A549 (cell line): ENCODE data around the gene CFAP68. TPM values are rescaled to one million over a fixed set of nuclear protein-coding genes. Genes with fewer than 3 reads are reported as not detected.

Source experiments
- ATAC-seq, 2 experiments: fragments of 200-7000 bp in 1 of 2; fragments of >200 bp in 1 of 2; cut with Nextera tagmentation in 1 of 2; cut with Tn5 transposase in 1 of 2; 3 replicates each; pipeline versions ENCODE4 v1.8.0 to v1.9.1; 2018 to 2020; ENCODE audit warnings: mild to moderate bottlenecking in 1 of 2, moderate library complexity in 1 of 2
- CTCF ChIA-PET: fragments of 300-600 bp; sonication (Branson Sonifier 250); formaldehyde crosslinking; extraction: SDS; loops from one replicate; lab custom pipeline; 2021; ENCODE audit warnings: antibody characterized with exemption, inconsistent platforms; lab: Yijun Ruan, JAX
- POLR2A ChIA-PET: fragments of 350-600 bp; formaldehyde crosslinking; extraction: SDS; loops from one replicate; lab custom pipeline; 2021; ENCODE audit warnings: antibody characterized with exemption, inconsistent platforms; lab: Yijun Ruan, JAX
- DNase-seq, 2 experiments: peaks; one replicate each; pipeline versions ENCODE4 v3.0.0 to v3.0.0-alpha.2; 2011 to 2016; ENCODE audit warnings: low read depth in 1 of 2, low spot score in 1 of 2
- FAIRE-seq: peaks from 2 replicates; lab custom pipeline; 2011; peaks lifted over from hg19 to GRCh38; lab: Jason Lieb, UNC
- H3K27ac ChIP-seq, 2 experiments: fragments of >200 bp; sonication (Bioruptor Twin); formaldehyde crosslinking; 3 replicates each; pipeline ENCODE4 v1.5.1; 2016 to 2017
- H3K4me1 ChIP-seq: fragments of >200 bp; sonication (Bioruptor Twin); formaldehyde crosslinking; 3 replicates; pipeline ENCODE4 v1.6.1; 2016
- H3K4me2 ChIP-seq: fragments of >200 bp; sonication (Bioruptor Twin); formaldehyde crosslinking; 3 replicates; pipeline ENCODE4 v1.6.1; 2016
- H3K4me3 ChIP-seq: fragments of >200 bp; sonication (Bioruptor Twin); formaldehyde crosslinking; 3 replicates; pipeline ENCODE4 v1.5.1; 2016
- H3K9me3 ChIP-seq: fragments of >200 bp; sonication (Bioruptor Twin); formaldehyde crosslinking; 3 replicates; pipeline ENCODE4 v1.6.1; 2016
- CBX8 ChIP-seq: fragments of 200-600 bp; sonication (generic); IDR thresholded peaks from 2 replicates; pipeline ENCODE4 v1.6.1; 2016
- CHD4 ChIP-seq: fragments of 200-600 bp; sonication (generic); IDR thresholded peaks from 2 replicates; pipeline ENCODE4 v1.6.1; 2016; ENCODE audit warnings: antibody characterized with exemption, mild to moderate bottlenecking, borderline replicate concordance
- CTCF ChIP-seq: fragments of >200 bp; sonication (Bioruptor Twin); formaldehyde crosslinking; IDR thresholded peaks from 3 replicates; pipeline ENCODE4 v1.5.1; 2016
- EHF ChIP-seq: fragments of 250-450 bp; sonication (Bioruptor Pico); IDR thresholded peaks from 2 replicates; pipeline ENCODE4 v1.5.0; 2020; ENCODE audit warnings: mild to moderate bottlenecking
- EP300 ChIP-seq, 2 experiments: fragments of >200 bp; sonication (Bioruptor Twin); formaldehyde crosslinking; IDR thresholded peaks; 2 replicates in 1 of 2; 3 replicates in 1 of 2; pipeline ENCODE4 v1.6.1; 2016 to 2017
- ESRRA ChIP-seq: fragments of 150-350 bp; IDR thresholded peaks from 2 replicates; pipeline ENCODE4 v1.6.1; 2014; ENCODE audit warnings: mild to moderate bottlenecking, low read length, borderline replicate concordance
- FOSL2 ChIP-seq, 2 experiments: fragments of 450-650 bp in 1 of 2; fragments of >200 bp in 1 of 2; sonication (Bioruptor Twin) in 1 of 2; formaldehyde crosslinking; IDR thresholded peaks; 2 replicates each; pipeline versions ENCODE4 v1.5.0 to v1.6.1; 2016 to 2020; ENCODE audit warnings: mild to moderate bottlenecking in 1 of 2, moderate library complexity in 1 of 2
- FOXS1 ChIP-seq: fragments of 250-450 bp; sonication (Bioruptor Pico); IDR thresholded peaks from 2 replicates; pipeline ENCODE4 v1.5.0; 2020; ENCODE audit warnings: mild to moderate bottlenecking, moderate library complexity
- GATA3 ChIP-seq: IDR thresholded peaks from 2 replicates; pipeline ENCODE4 v1.6.1; 2012; ENCODE audit warnings: borderline replicate concordance
- HOXB5 ChIP-seq: fragments of 250-450 bp; sonication (Bioruptor Pico); IDR thresholded peaks from 2 replicates; pipeline ENCODE4 v1.5.0; 2020; ENCODE audit warnings: mild to moderate bottlenecking, moderate library complexity
- JUN ChIP-seq, 2 experiments: fragments of >200 bp; sonication (Bioruptor Twin); formaldehyde crosslinking; IDR thresholded peaks; 2 replicates in 1 of 2; 3 replicates in 1 of 2; pipeline ENCODE4 v1.6.1; 2016 to 2017
- KDM1A ChIP-seq: fragments of 200-600 bp; sonication (generic); IDR thresholded peaks from 2 replicates; pipeline ENCODE4 v1.6.1; 2016; ENCODE audit warnings: low read depth, mild to moderate bottlenecking
- KDM5A ChIP-seq: fragments of 200-600 bp; sonication (generic); IDR thresholded peaks from 2 replicates; pipeline ENCODE4 v1.6.1; 2016; ENCODE audit warnings: antibody characterized with exemption, mild to moderate bottlenecking
- MAZ ChIP-seq: fragments of 150-350 bp; IDR thresholded peaks from 2 replicates; pipeline ENCODE4 v1.6.1; 2014; ENCODE audit warnings: antibody characterized with exemption, low read depth, low read length, borderline replicate concordance
- NPAS2 ChIP-seq: fragments of 250-450 bp; sonication (Bioruptor Pico); IDR thresholded peaks from 2 replicates; pipeline ENCODE4 v1.8.0; 2022; ENCODE audit warnings: mild to moderate bottlenecking, moderate library complexity, borderline replicate concordance
- NR3C1 ChIP-seq: fragments of >200 bp; sonication (Bioruptor Twin); formaldehyde crosslinking; IDR thresholded peaks from 3 replicates; pipeline ENCODE4 v1.6.1; 2017
- POLR2AphosphoS2 ChIP-seq: conservative IDR thresholded peaks from 2 replicates; pipeline ENCODE4 v1.6.1; 2012; ENCODE audit warnings: low read length, improper control_type of control experiment, inconsistent platforms
- REST ChIP-seq: fragments of 200-600 bp; sonication (generic); IDR thresholded peaks from 2 replicates; pipeline ENCODE4 v1.6.1; 2016; ENCODE audit warnings: antibody characterized with exemption, mild to moderate bottlenecking, moderate library complexity
- RFX5 ChIP-seq: fragments of 450-650 bp; IDR thresholded peaks from 2 replicates; pipeline ENCODE4 v1.7.1; 2014; ENCODE audit warnings: antibody characterized with exemption, mild to moderate bottlenecking, moderate library complexity
- RNF2 ChIP-seq: fragments of 200-600 bp; sonication (generic); IDR thresholded peaks from 2 replicates; pipeline ENCODE4 v1.6.1; 2016; ENCODE audit warnings: low read depth, mild to moderate bottlenecking, antibody characterized with exemption, moderate library complexity, borderline replicate concordance
- SREBF2 ChIP-seq: fragments of 450-650 bp; IDR thresholded peaks from 2 replicates; pipeline ENCODE4 v1.6.1; 2014; ENCODE audit warnings: mild to moderate bottlenecking, moderate library complexity
- TFCP2L1 ChIP-seq: fragments of 250-450 bp; sonication (Bioruptor Pico); IDR thresholded peaks from 2 replicates; pipeline ENCODE4 v1.5.0; 2021; ENCODE audit warnings: mild to moderate bottlenecking
- ZFP36 ChIP-seq: fragments of 450-650 bp; IDR thresholded peaks from 2 replicates; pipeline ENCODE4 v1.6.1; 2014; ENCODE audit warnings: borderline replicate concordance; ENCODE audit not compliant: partially characterized antibody
- WGBS: methylation state at CpG from one replicate; pipeline ENCODE4 v1.1.6; 2017; ENCODE audit errors: missing lambda C conversion rate; 5-methylcytosine and 5-hydroxymethylcytosine counted together
- polyA plus RNA-seq, 4 experiments: library from polyadenylated mRNA; depleted of rRNA in 3 of 4; stranded (reverse); fragments of >200 nt; fragmentation: RNase III in 1 of 4; extraction: RNeasy Plus Mini Kit Qiagen cat#74134 plus additional on column Dnase treatment in 1 of 4; gene quantifications; 2 replicates in 3 of 4; 3 replicates in 1 of 4; pipeline ENCODE4 v1.2.3, GENCODE V29; 2011 to 2017
- TF ChIP-seq, protein P1 (sequence below): IDR thresholded peaks from 2 replicates; pipeline ENCODE4 v1.6.1; 2012; ENCODE audit warnings: low read depth, borderline replicate concordance
- TF ChIP-seq, protein P2 (sequence below): IDR thresholded peaks from 2 replicates; pipeline ENCODE4 v1.6.1; 2012

CFAP68 gene
- polyA plus RNA-seq, 2 of the 4 experiments (the other 2 are of a cell fraction) = 36.3 to 59.7 TPM

- no peaks in the 10 kb centered on the region for H3K9me3 ChIP-seq
- no peaks in the 10 kb centered on the region; the same call in 2 of the 3 replicates for H3K4me1 ChIP-seq
- no peak overlapping the region for H3K27ac ChIP-seq
- no peak for FAIRE-seq
- TF ChIP-seq, protein P1, sequence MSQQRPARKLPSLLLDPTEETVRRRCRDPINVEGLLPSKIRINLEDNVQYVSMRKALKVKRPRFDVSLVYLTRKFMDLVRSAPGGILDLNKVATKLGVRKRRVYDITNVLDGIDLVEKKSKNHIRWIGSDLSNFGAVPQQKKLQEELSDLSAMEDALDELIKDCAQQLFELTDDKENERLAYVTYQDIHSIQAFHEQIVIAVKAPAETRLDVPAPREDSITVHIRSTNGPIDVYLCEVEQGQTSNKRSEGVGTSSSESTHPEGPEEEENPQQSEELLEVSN = no peak
- TF ChIP-seq EP300 (IDR thresholded peaks at IDR 0.05) (no peak), GATA3 (no peak), POLR2AphosphoS2 (no peak), ZFP36 (no peak)
- no peak overlapping the region for H3K4me2 ChIP-seq
- WGBS = 77% methylated on average over 2 of the region's 2 CpGs
- CTCF ChIA-PET = interaction anchor here (0.7 to 1.5 kb wide), 4 partner anchors 11 to 259 kb away, joined by 3 to 4 read pairs (median 3); no protein-coding TSS in a partner anchor
- no peak for ATAC-seq
- no peak for DNase-seq
- H3K4me3 ChIP-seq = no peak overlapping the region
- POLR2A ChIA-PET = no interaction called here
Measured at GRCh38 chr11:111846063-111846462, 33.3 kb upstream of the CFAP68 start.

DNA sequence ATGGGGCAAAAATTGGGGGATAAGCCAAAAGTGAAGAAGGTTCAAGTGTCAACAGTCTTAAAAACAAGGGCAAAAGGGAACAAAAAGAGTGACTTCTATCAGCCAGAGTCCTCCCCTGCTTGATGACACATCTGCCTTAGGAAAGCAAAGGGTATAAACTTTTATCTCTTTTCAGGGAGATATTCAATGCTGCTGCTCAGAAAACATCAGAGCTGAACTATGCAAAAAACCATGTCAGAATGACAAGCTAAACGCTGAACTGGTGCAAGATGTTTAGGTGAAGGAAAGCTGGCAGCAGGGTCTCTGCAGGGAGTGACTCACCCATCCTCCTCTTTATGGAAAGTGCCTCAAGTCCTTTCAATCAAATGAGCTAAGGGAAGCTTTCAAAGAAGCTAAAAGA lies 32.7 kb upstream of the CFAP68 start:
- Histone ChIP-seq H3K4me1 (no peaks in the 10 kb centered on the region), H3K4me2 (no peak overlapping the region), H3K4me3 (no peak overlapping the region), H3K27ac (no peak overlapping the region), H3K9me3 (no peaks in the 10 kb centered on the region)
- no peak for DNase-seq
- CTCF ChIA-PET = interaction anchor here (1.5 kb wide), 1 partner anchor 12 kb away, joined by 3 read pairs; no protein-coding TSS in a partner anchor
- POLR2A ChIA-PET = no interaction called here
- TF ChIP-seq FOXS1 (CRISPR knock-in tag) (no peak), CHD4 (no peak), POLR2AphosphoS2 (no peak), HOXB5 (CRISPR knock-in tag) (no peak), ESRRA (no peak), EP300 (IDR thresholded peaks at IDR 0.05) (no peak)
- TF ChIP-seq, protein P2, sequence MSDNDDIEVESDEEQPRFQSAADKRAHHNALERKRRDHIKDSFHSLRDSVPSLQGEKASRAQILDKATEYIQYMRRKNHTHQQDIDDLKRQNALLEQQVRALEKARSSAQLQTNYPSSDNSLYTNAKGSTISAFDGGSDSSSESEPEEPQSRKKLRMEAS = no peak
- WGBS = 40% methylated on average over 1 of the region's 1 CpG
- no peak for FAIRE-seq
- no peak for ATAC-seq

DNA sequence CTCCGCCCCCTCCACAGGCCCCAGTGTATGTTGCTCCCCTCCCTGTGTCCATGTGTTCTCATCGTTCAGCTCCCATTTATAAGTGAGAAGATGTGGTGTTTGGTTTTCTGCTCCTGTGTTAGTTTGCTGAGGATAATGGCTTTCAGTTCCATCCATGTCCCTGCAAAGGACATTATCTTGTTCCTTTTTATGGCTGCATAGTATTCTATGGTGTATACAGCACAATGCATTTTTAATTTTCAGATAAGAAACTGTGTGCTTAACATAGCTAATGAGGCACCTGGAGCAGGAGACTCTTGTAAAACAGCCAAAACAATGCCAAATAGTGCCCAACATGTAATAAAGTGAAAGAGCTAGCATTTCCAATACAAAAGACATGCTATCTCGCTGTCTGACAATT lies 29.7 kb upstream of the CFAP68 start:
- TF ChIP-seq KDM5A (no peak), CTCF (no peak), SREBF2 (no peak), FOSL2 (IDR thresholded peaks at IDR 0.05) (no peak), FOSL2 (CRISPR knock-in tag; IDR thresholded peaks at IDR 0.05) (no peak), RFX5 (no peak), KDM1A (no peak), NPAS2 (CRISPR knock-in tag) (no peak), MAZ (no peak), TFCP2L1 (CRISPR knock-in tag) (no peak), JUN (IDR thresholded peaks at IDR 0.05) (no peak), EHF (CRISPR knock-in tag) (no peak), NR3C1 (no peak), EP300 (IDR thresholded peaks at IDR 0.05) (no peak), CBX8 (no peak), RNF2 (no peak), REST (no peak)
- TF ChIP-seq, protein P2 = no peak
- TF ChIP-seq, all 56 proteins: peak for 0
- no peaks in the 10 kb centered on the region for H3K9me3 ChIP-seq
- FAIRE-seq = no peak
- ChIA-PET CTCF (interaction anchor here (1.8 kb wide), 1 partner anchor 8 kb away, joined by 7 read pairs; no protein-coding TSS in a partner anchor), POLR2A (no interaction called here)
- WGBS = 93% methylated on average over 2 of the region's 3 CpGs
- no peak overlapping the region for H3K27ac ChIP-seq
- no peak for DNase-seq
- no peak overlapping the region for H3K4me3 ChIP-seq
- H3K4me2 ChIP-seq = no peak overlapping the region
- no peaks in the 10 kb centered on the region for H3K4me1 ChIP-seq
- no peak for ATAC-seq
